ENCODE data around the gene NPTXR. TPM values are rescaled to one million over a fixed set of nuclear protein-coding genes. Genes with fewer than 3 reads are reported as not detected.

The NPTXR gene
- total RNA-seq, 1 experiment from 2014 or later: 12.8 TPM

- no peaks in the 10 kb centered on the region for H3K79me2 ChIP-seq (ENCODE audit: insufficient read depth, low read length)
- no peaks in the 10 kb centered on the region for H3K9me2 ChIP-seq (ENCODE audit: insufficient read depth)
- H3K36me3 ChIP-seq (ENCODE audit: control insufficient read depth in 1 of 2, insufficient read depth in 2 of 2, low read length in 2 of 2): no peaks in the 10 kb centered on the region
- RAD21 ChIA-PET (ENCODE audit: low non-redundant PET in 1 of 2, low total read pairs in 2 of 2, uncharacterized antibody in 2 of 2, unreplicated experiment in 2 of 2): no interaction called here
- BruUV-seq (replicated peaks): no TSS peak
- H3K9me3 ChIP-seq (ENCODE audit: control insufficient read depth in 1 of 2, insufficient read depth in 1 of 2, low read depth in 1 of 2, low read length in 2 of 2): no peaks in the 10 kb centered on the region
- POLR2A ChIA-PET: no interaction called here
- H3K4me1 ChIP-seq (ENCODE audit: control insufficient read depth in 1 of 2, insufficient read depth in 2 of 2, low read length in 2 of 2): peaks cover 10 to 33% of the 10 kb centered on the region in 2 experiments
- CTCF ChIA-PET: no interaction called here
- ATAC-seq: no peak
- no peak overlapping the region for H2AFZ ChIP-seq (ENCODE audit: low read depth, low read length, poor library complexity, severe bottlenecking)
- no peaks in the 10 kb centered on the region for H4K20me1 ChIP-seq (ENCODE audit: insufficient read depth)
- H3K9ac ChIP-seq (ENCODE audit: low read length): no peak overlapping the region
- no peak overlapping the region for H3K27ac ChIP-seq (ENCODE audit: low read depth, low read length)
- TF ChIP-seq YY1 (IDR thresholded peaks at IDR 0.05; ENCODE audit: extremely low read depth, insufficient replicate concordance, low read depth, low read length) (no peak), RAD21 (IDR thresholded peaks at IDR 0.05; ENCODE audit: low read depth) (no peak), ZNF274 (IDR thresholded peaks at IDR 0.05; ENCODE audit: low read depth, low read length) (no peak), TCF7L2 (IDR thresholded peaks at IDR 0.05; ENCODE audit: borderline replicate concordance, extremely low read depth, insufficient read depth, insufficient read length) (no peak), SP1 (IDR thresholded peaks at IDR 0.05; ENCODE audit: low read depth) (no peak), CEBPB (IDR thresholded peaks at IDR 0.05; ENCODE audit: low read depth) (no peak), ZFX (IDR thresholded peaks at IDR 0.05) (no peak), CBX3 (IDR thresholded peaks at IDR 0.05; ENCODE audit: low read depth) (no peak), MAX (IDR thresholded peaks at IDR 0.05) (no peak), FOSL1 (IDR thresholded peaks at IDR 0.05; ENCODE audit: low read depth) (no peak), JUND (IDR thresholded peaks at IDR 0.05) (no peak), POLR2A (IDR thresholded peaks at IDR 0.05; ENCODE audit: borderline replicate concordance, extremely low read depth, insufficient read depth, insufficient read length) (no peak), SRF (IDR thresholded peaks at IDR 0.05; ENCODE audit: low read depth) (no peak), SIN3A (IDR thresholded peaks at IDR 0.05; ENCODE audit: low read depth) (no peak), EZH2 (IDR thresholded peaks at IDR 0.05) (no peak)
- no peak for DNase-seq (ENCODE audit: low read depth, low spot score)
- H3K4me2 ChIP-seq (ENCODE audit: low read length): no peak overlapping the region
- intact Hi-C loops (cut with micrococcal nuclease): no loop called here
- H3K4me3 ChIP-seq (replicated peaks in 1 of 2; ENCODE audit: low read depth in 1 of 2, low read length in 2 of 2): no peak overlapping the region
- no peaks in the 10 kb centered on the region for H3K27me3 ChIP-seq (ENCODE audit: insufficient read depth, low read length)
Measured at GRCh38 chr22:38834991-38835390, 8.8 kb downstream of the NPTXR start.

All from HCT116 (cell line).